IPS-20b (cell line): Measurements from ENCODE around the gene LAMB1.

ENCODE experiments used
- H3K27ac ChIP-seq: one replicate; pipeline ENCODE4 v1.5.1; 2013; ENCODE audit warnings: low read length
- H3K27me3 ChIP-seq: 2 replicates; pipeline ENCODE4 v1.6.1; 2013; ENCODE audit warnings: mild to moderate bottlenecking, low read length, inconsistent platforms; ENCODE audit not compliant: insufficient read depth
- H3K36me3 ChIP-seq: 2 replicates; pipeline ENCODE4 v1.6.1; 2013; ENCODE audit warnings: low read depth, mild to moderate bottlenecking, inconsistent platforms, low read length, moderate library complexity; ENCODE audit not compliant: insufficient read depth
- H3K4me1 ChIP-seq: 2 replicates; pipeline ENCODE4 v1.6.1; 2013; ENCODE audit warnings: mild to moderate bottlenecking, control low read depth, inconsistent platforms, low read length, moderate library complexity; ENCODE audit not compliant: insufficient read depth
- H3K4me3 ChIP-seq: 2 replicates; pipeline ENCODE4 v1.5.1; 2013; ENCODE audit warnings: mild to moderate bottlenecking, low read length, inconsistent platforms
- H3K9ac ChIP-seq: 2 replicates; pipeline ENCODE4 v1.6.1; 2013; ENCODE audit warnings: low read depth, mild to moderate bottlenecking, inconsistent platforms, low read length, moderate library complexity
- H3K9me3 ChIP-seq: 2 replicates; pipeline ENCODE4 v1.6.1; 2013; ENCODE audit warnings: mild to moderate bottlenecking, low read depth, low read length, inconsistent platforms; ENCODE audit not compliant: insufficient read depth

LAMB1 gene

DNA sequence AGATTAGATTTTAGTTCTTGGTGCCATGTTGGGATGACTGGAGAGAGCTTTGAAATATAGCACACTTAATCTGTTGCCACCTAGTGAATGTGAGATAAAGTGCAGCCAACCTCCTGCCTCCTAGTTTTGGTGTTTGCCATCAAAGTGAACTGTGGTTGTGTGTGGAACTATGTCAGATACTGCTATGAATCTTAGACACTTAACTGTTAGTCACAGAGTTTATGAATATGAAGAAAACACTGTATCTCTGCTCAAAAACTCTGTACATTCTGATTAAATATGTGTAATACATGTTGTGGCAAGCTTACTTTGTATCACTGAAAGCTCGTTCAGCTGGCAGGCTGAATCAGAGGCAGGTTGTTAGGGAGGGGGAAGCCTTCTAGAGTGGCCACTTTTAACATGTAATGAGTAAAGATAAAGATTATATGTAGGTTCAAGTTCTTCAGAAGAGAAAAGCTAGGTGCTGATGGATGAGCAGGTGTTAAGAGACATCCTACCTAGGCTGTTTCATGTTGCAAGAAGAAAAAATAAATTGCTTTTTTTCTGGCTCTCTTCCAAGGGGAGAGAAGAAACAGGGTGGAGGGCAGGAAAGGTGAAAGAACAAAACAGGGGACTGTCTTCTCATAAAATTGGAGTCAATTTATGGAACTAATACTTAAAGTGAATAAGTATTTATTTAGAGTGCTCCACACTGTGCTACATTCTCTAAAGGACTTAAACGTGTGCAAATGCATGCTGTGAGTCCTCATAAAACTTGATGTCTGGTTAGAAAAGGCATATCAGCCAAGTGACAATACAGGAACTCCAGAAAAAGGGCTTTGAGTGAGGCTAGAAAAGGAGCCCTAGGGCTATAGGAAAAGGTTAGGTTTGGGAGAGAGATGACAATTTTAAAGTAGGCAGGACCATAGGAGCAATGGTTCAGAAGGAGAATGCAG lies 14.1 kb upstream of the LAMB1 start:
- no peaks in the 10 kb centered on the region for H3K4me1 ChIP-seq

GRCh38 chr7:108015740-108016139 lies 12.8 kb upstream of the LAMB1 start:
- no peak overlapping the region for H3K4me3 ChIP-seq
- H3K27me3 ChIP-seq: no peaks in the 10 kb centered on the region
- H3K9me3 ChIP-seq: no peaks in the 10 kb centered on the region
- no peaks in the 10 kb centered on the region for H3K4me1 ChIP-seq
- H3K36me3 ChIP-seq: no peaks in the 10 kb centered on the region
- no peak overlapping the region for H3K27ac ChIP-seq
- no peak overlapping the region for H3K9ac ChIP-seq

More for the DNA sequence above, 14.1 kb upstream of the LAMB1 start:
- Histone ChIP-seq H3K27me3 (no peaks in the 10 kb centered on the region), H3K9ac (no peak overlapping the region), H3K4me3 (no peak overlapping the region), H3K36me3 (no peaks in the 10 kb centered on the region), H3K27ac (no peak overlapping the region), H3K9me3 (no peaks in the 10 kb centered on the region)

DNA sequence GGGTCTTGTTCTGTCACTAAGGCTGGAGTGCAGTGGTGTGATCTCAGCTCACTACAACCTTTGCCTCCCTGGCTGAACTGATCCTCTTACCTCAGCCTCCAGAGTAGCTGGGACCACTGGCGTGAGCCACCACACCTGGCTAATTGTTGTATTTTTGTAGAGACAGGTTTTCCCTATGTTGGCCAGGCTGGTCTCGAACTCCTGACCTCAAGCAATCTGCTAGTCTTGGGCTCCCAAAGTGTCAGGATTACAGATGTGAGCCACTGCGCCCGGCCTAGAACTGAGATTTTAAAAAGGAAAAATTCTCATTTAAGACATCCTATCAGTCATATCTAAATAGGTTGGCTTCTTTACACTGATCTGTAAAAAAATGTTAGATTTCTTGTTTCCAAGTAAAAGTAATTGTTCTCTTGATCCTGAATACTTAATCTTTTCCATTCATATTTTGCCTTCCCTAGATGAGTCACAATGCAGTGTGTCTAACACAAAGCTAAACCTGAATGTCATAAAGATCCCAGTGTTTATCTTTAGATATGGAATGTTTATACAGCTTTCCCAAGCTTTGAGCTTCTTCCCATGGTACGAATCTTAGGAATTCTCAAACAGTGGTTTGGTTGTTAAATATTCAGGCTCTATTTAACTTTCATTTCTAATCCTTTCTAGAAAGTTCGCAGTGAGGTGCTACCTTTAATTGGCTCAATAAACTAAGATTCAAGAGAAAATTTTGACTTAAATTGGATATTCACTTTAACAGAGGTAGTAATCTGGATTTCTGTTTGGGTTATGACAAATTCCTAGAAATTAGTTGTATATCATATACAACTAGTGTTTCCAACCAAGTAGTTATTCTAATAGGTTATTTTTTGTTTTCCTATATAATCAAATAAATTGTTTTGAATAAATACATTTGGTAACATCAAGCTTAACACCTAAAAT lies 12.1 kb upstream of the LAMB1 start:
- Histone ChIP-seq H3K9me3 (no peaks in the 10 kb centered on the region), H3K27me3 (no peaks in the 10 kb centered on the region), H3K4me1 (no peaks in the 10 kb centered on the region), H3K9ac (no peak overlapping the region), H3K4me3 (no peak overlapping the region), H3K27ac (no peak overlapping the region), H3K36me3 (no peaks in the 10 kb centered on the region)

DNA sequence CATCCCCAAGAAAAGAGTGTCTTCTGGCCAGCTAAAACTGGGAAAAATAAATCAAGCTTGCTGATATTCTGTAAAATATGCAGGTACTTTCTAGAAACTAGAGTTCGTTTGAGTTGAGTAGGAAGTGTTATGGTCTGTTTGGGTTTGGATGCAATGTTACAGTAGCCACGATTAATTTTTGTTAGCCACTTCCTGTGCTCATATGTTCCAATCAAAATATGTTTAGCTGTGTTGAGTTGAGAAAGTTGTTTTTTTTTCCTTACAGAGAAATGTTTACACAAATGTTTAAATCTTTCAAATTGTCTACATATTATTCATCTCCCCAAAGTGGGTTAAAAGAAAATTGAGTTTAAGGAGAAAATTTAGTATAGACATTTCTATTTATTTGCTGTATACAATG lies 11.3 kb upstream of the LAMB1 start:
- Histone ChIP-seq H3K9ac (no peak overlapping the region), H3K36me3 (no peaks in the 10 kb centered on the region), H3K9me3 (no peaks in the 10 kb centered on the region), H3K4me3 (no peak overlapping the region), H3K27ac (no peak overlapping the region), H3K4me1 (no peaks in the 10 kb centered on the region), H3K27me3 (no peaks in the 10 kb centered on the region)

DNA sequence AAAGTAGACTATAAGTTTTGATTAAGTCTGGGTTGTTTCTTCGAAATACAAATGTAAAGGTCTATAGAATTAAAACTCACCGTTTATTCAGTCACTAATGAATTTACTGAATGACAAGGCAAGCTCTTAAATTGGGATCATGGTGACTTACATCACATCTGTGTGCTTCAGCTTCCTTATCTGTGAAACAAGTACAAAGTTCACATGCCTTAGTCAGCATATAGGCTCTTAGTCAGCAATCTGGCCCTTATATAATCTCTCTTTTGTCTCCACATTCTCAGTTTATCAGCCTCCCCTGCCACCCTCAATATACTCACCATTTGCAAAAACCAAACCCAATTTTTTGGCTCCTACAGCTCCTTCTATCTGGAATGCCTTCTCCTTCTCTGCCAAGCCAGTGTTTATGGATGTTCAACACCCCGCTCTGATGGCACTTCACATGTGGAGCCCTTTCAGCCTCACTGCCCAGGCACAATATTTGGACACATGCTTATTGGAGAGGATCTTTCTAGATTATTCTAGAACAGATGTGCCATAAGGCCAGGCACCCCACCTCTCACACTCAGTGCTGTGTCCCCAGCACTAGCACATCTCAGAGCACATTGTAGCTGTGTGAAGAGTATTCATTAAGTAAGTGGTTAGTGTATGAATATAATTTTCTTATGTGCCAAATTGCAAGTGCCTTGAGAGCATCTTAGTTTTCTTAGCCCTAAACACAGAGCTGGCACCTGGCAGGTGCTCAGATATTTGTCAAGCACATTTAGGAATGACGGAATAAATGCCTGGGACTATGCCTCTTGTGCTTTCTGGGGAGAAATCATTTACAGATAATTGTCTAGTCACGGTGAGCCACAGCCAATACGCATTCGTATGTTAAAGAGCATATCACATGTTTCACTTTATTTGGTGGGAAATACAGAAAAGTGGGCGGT lies 9.8 kb upstream of the LAMB1 start:
- Histone ChIP-seq H3K27ac (no peak overlapping the region), H3K27me3 (peaks cover 11% of the 10 kb centered on the region; the same call in 1 of the 2 replicates), H3K36me3 (no peaks in the 10 kb centered on the region), H3K9ac (no peak overlapping the region), H3K4me3 (no peak overlapping the region), H3K4me1 (no peaks in the 10 kb centered on the region), H3K9me3 (no peaks in the 10 kb centered on the region)

DNA sequence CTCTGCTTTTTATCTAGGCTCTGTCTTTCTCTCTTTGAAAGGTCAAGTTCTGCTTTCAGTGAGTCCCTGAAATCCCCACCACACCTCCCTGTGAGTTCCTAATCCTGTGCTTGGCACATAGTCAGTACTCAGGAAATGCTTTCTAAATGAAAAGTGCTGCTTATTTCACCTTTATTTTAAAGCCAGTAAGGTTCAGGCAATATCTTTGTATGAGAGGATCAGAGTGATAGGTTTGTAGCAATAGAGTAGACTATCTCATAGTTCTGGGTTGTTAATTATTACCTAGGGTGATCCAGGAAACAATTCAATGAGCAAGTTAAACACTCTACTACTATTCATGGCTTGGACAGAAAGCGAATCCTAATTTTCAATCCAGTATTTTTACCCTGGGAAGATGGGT lies 7.4 kb upstream of the LAMB1 start:
- Histone ChIP-seq H3K27ac (no peak overlapping the region), H3K27me3 (peaks cover 35% of the 10 kb centered on the region), H3K9ac (no peak overlapping the region), H3K9me3 (no peaks in the 10 kb centered on the region), H3K4me3 (no peak overlapping the region), H3K36me3 (no peaks in the 10 kb centered on the region), H3K4me1 (no peaks in the 10 kb centered on the region)

DNA sequence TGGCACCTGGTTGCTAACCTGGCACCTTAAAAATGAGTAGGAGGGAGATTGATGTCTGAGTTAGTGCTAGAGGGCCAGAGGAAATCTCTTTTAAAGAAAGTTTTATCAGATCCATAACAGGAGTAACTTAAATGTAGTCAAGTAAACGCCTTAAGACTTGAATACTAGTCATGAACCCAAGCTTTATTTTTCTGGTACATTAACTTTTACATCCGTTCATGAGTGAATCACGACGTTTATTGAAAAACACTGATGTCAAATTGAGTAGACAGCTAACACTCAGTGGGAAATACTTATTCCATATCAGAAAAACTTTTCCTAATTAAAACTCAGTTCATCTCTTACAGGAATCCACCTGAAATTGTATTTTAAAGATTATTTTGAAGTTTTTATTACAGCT lies 6.9 kb upstream of the LAMB1 start:
- no peak overlapping the region for H3K4me3 ChIP-seq
- H3K27ac ChIP-seq: no peak overlapping the region
- H3K9me3 ChIP-seq: no peaks in the 10 kb centered on the region
- no peaks in the 10 kb centered on the region for H3K4me1 ChIP-seq
- H3K9ac ChIP-seq: no peak overlapping the region
- H3K27me3 ChIP-seq: peaks cover 40% of the 10 kb centered on the region
- no peaks in the 10 kb centered on the region for H3K36me3 ChIP-seq

DNA sequence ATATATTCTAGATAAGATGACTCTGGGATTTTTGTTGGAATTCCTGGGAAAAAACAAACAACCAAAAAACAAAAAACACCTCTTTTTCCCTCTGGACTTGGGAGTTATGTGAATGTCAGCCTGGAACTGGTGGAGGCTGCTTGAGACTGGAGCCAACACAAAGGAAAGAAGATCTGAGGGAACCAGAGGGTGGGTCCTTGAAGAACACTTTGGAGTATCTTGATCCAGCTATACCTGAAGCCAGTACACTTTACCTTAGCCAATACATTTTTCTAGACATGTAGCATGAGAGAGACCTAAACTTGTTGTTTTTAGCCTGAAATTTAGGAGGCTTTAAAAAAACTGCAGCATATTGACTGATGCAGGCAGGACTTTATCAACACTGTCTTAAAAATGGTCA lies 5.9 kb upstream of the LAMB1 start:
- H3K4me3 ChIP-seq: no peak overlapping the region

DNA sequence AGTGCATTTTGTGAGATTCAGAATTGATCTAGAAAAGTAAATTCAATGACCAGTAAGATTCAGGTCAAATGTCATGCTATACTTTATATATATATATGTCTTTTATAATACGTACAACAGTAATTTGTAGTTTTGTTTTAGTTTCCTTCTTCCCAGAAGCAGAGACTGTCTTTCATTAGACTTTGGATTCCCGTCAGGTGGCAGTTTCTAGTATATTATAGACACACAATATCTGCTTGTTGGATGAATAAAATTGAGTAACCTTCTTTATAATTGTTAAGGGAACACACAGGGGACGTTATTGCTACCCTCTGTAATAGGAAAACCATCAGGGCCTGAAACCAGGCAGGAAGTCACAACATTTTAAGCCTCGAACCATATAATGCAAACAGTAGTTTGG lies 5.3 kb upstream of the LAMB1 start:
- no peaks in the 10 kb centered on the region for H3K4me1 ChIP-seq
- H3K27ac ChIP-seq: no peak overlapping the region

More for the DNA sequence above, 5.9 kb upstream of the LAMB1 start:
- Histone ChIP-seq H3K36me3 (no peaks in the 10 kb centered on the region), H3K27me3 (peaks cover 51% of the 10 kb centered on the region), H3K4me1 (no peaks in the 10 kb centered on the region), H3K27ac (no peak overlapping the region), H3K9ac (no peak overlapping the region), H3K9me3 (no peaks in the 10 kb centered on the region)

GRCh38 chr7:108007762-108008161 lies 4.8 kb upstream of the LAMB1 start:
- Histone ChIP-seq H3K9me3 (no peaks in the 10 kb centered on the region), H3K27ac (no peak overlapping the region), H3K4me1 (no peaks in the 10 kb centered on the region), H3K36me3 (no peaks in the 10 kb centered on the region), H3K9ac (no peak overlapping the region), H3K4me3 (no peak overlapping the region), H3K27me3 (peaks cover 61% of the 10 kb centered on the region)

More for the DNA sequence above, 5.3 kb upstream of the LAMB1 start:
- Histone ChIP-seq H3K36me3 (no peaks in the 10 kb centered on the region), H3K9me3 (no peaks in the 10 kb centered on the region), H3K9ac (no peak overlapping the region), H3K27me3 (peaks cover 56% of the 10 kb centered on the region), H3K4me3 (no peak overlapping the region)

DNA sequence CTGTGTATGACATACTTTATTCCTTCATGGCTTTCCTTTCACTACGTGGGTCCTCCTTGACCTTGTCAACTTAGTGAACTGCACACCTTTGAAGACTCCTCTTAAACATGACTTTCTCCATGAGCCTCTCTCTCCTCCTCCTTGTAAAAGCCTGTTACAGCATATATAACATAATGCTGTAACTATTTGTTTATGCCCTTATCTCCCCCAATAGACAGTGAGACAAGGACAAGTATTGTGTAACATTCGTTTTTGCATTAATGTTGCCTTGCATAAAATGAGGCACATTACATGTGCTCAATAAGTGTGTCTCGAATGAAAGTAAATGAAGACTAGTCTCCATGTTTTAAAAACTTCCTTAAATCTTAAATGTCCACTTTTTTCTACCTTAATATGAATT lies 4.3 kb upstream of the LAMB1 start:
- H3K4me1 ChIP-seq: no peaks in the 10 kb centered on the region
- H3K4me3 ChIP-seq: no peak overlapping the region
- H3K9me3 ChIP-seq: no peaks in the 10 kb centered on the region
- H3K36me3 ChIP-seq: no peaks in the 10 kb centered on the region
- peaks cover 66% of the 10 kb centered on the region for H3K27me3 ChIP-seq
- H3K9ac ChIP-seq: no peak overlapping the region
- H3K27ac ChIP-seq: no peak overlapping the region
